GM10248 (cell line): Measurements from ENCODE around the gene CORO6.

Experiments used
- CTCF ChIA-PET: fragments of 300-600 bp; sonication (Branson Sonifier 250); formaldehyde crosslinking; extraction: SDS; loops from one replicate; lab custom pipeline; 2021; ENCODE audit warnings: antibody characterized with exemption; lab: Yijun Ruan, JAX
- POLR2A ChIA-PET: fragments of 350-650 bp; sonication (Branson Sonifier 250); formaldehyde crosslinking; extraction: SDS; loops from one replicate; lab custom pipeline; 2020; ENCODE audit warnings: antibody characterized with exemption; lab: Yijun Ruan, JAX
- DNase-seq: peaks from one replicate; pipeline ENCODE4 v3.0.0; 2012; ENCODE audit errors: extremely low spot score
- CTCF ChIP-seq: IDR thresholded peaks from 2 replicates; pipeline ENCODE4 v1.5.1; 2012; ENCODE audit warnings: mild to moderate bottlenecking, low read depth; ENCODE audit errors: extremely low read depth, missing control alignments, control extremely low read depth

Gene CORO6

GRCh38 chr17:29591146-29591736, 31.5 kb downstream of the CORO6 start:
- DNase-seq = peak; percentile 50
- CTCF ChIA-PET = interaction anchor here (0.7 to 5.0 kb wide), 26 partner anchors 9 to 451 kb away, joined by 3 to 144 read pairs (median 5); partner anchors contain the start of genes CORO6 and TP53I13

DNA sequence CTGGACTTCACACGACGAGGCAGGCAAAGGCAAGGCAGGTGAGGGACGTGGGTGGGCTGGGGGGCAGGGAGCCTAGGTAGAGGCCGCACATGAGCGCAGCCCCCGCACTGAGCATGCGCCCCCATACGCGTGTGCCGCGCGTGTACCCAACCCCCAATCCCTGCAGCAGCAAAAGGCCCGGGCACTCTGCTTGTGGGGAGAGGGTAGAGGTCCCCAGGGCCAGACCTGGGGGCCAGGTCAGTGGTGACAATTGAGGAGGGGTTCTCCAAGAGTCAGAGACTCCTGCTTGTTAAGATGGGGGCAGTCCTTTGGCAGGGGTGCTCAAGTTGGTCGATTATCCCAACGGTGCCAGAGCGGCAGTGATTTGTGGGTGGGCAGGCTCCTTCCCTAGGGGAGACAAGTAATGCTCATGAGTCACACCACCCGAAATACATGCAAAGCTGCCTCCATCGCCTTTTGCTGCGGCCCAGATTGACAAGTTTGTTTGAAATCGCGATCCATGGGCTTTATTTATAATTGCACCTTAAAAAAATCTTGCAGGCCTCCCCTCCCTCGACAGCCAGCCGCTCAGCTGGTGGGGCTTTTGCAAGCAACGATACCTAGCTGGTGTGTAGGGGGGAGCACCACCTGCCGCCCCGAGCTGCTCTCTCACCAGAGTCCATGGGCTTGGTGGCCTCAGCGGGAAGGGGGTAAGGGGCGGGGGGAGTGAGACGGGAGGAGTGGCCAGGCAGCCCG, 32.1 kb downstream of the CORO6 start:
- TF ChIP-seq CTCF = no peak
- ChIA-PET POLR2A (no interaction called here), CTCF (interaction anchor here (0.8 to 5.0 kb wide), 17 partner anchors 12 to 450 kb away, joined by 3 to 144 read pairs (median 6); partner anchors contain the start of gene TP53I13)
- DNase-seq = peak; percentile 48

More at GRCh38 chr17:29591146-29591736, 31.5 kb downstream of the CORO6 start:
- no peak for TF ChIP-seq CTCF
- POLR2A ChIA-PET = no interaction called here

GRCh38 chr17:29589524-29590410, 32.9 kb downstream of the CORO6 start, which contains the start of gene GIT1:
TSS of gene GIT1 (minus strand) at chr17:29589648. CDS start at chr17:29589378, 270 bp downstream.
- CTCF ChIA-PET = interaction anchor here (2.0 to 5.3 kb wide), 6 partner anchors 16 to 220 kb away, joined by 23 to 80 read pairs (median 38); no protein-coding TSS in a partner anchor
- TF ChIP-seq CTCF = no peak
- peak; percentile 95 for DNase-seq
- POLR2A ChIA-PET = interaction anchor here (1.5 kb wide), 1 partner anchor 27 kb away, joined by 5 read pairs; no protein-coding TSS in a partner anchor

GRCh38 chr17:29588562-29589411, 33.9 kb downstream of the CORO6 start:
- POLR2A ChIA-PET = interaction anchor here (1.5 kb wide), 1 partner anchor 28 kb away, joined by 5 read pairs; no protein-coding TSS in a partner anchor
- CTCF ChIA-PET = interaction anchor here (1.0 to 5.3 kb wide), 11 partner anchors 9 to 440 kb away, joined by 3 to 61 read pairs (median 5); no protein-coding TSS in a partner anchor
- peak; percentile 37 for DNase-seq
- no peak for TF ChIP-seq CTCF

- no peak for DNase-seq
- TF ChIP-seq CTCF = no peak
- ChIA-PET POLR2A (interaction anchor here (1.5 kb wide), 1 partner anchor 29 kb away, joined by 5 read pairs; no protein-coding TSS in a partner anchor), CTCF (interaction anchor here (1.0 to 5.3 kb wide), 11 partner anchors 9 to 439 kb away, joined by 3 to 61 read pairs (median 5); no protein-coding TSS in a partner anchor)
Observed at GRCh38 chr17:29588017-29588561, 34.6 kb downstream of the CORO6 start.
